Measurements from ENCODE around the gene DGKG. TPM values are rescaled to one million over a fixed set of nuclear protein-coding genes. Genes with fewer than 3 reads are reported as not detected.

DGKG gene
- total RNA-seq, 4 donors from 2014 or later: 1.3 to 5.7 (median 2.3) TPM

- 79 to 82% methylated on average over 4 of the region's 4 CpGs for whole genome bisulfite sequencing, 2 donors
- no peaks in the 10 kb centered on the region for H3K36me3 ChIP-seq
- TF ChIP-seq CTCF (IDR thresholded peaks at IDR 0.05): no peak
- no peaks in the 10 kb centered on the region for H3K9me3 ChIP-seq
- no peak for DNase-seq (ENCODE audit: low spot score in 2 of 2)
- no peak overlapping the region for H3K4me3 ChIP-seq
- H3K27ac ChIP-seq: no peak overlapping the region
- no peaks in the 10 kb centered on the region for H3K27me3 ChIP-seq
- H3K4me1 ChIP-seq: no peaks in the 10 kb centered on the region
Observed at GRCh38 chr3:186129206-186129605, 232.8 kb downstream of the DGKG start.

- Histone ChIP-seq H3K9me3 (no peaks in the 10 kb centered on the region), H3K27me3 (no peaks in the 10 kb centered on the region), H3K4me3 (no peak overlapping the region), H3K27ac (no peak overlapping the region), H3K4me1 (no peaks in the 10 kb centered on the region), H3K36me3 (no peaks in the 10 kb centered on the region)
- 70 to 75% methylated on average over 8 of the region's 8 CpGs for WGBS, 2 donors
- no peak for DNase-seq (ENCODE audit: low spot score in 2 of 2)
- TF ChIP-seq CTCF (IDR thresholded peaks at IDR 0.05) (no peak), EP300 (IDR thresholded peaks at IDR 0.05) (no peak), POLR2A (IDR thresholded peaks at IDR 0.05) (no peak)
Observed at GRCh38 chr3:186128158-186128557, 233.9 kb downstream of the DGKG start.

GRCh38 chr3:186127463-186127862, 234.6 kb downstream of the DGKG start:
- no peak for DNase-seq (ENCODE audit: low spot score in 2 of 2)
- no peaks in the 10 kb centered on the region for H3K4me1 ChIP-seq
- no peaks in the 10 kb centered on the region for H3K27me3 ChIP-seq
- no peak overlapping the region for H3K27ac ChIP-seq
- TF ChIP-seq CTCF (IDR thresholded peaks at IDR 0.05): no peak
- no peak for TF ChIP-seq EP300 (IDR thresholded peaks at IDR 0.05)
- no peak for TF ChIP-seq POLR2A (IDR thresholded peaks at IDR 0.05)
- WGBS, 2 donors: 88 to 91% methylated on average over 7 of the region's 7 CpGs
- no peaks in the 10 kb centered on the region for H3K36me3 ChIP-seq
- no peak overlapping the region for H3K4me3 ChIP-seq
- H3K9me3 ChIP-seq: no peaks in the 10 kb centered on the region

- H3K4me3 ChIP-seq: no peak overlapping the region
- no peaks in the 10 kb centered on the region for H3K27me3 ChIP-seq
- H3K36me3 ChIP-seq: no peaks in the 10 kb centered on the region
- H3K9me3 ChIP-seq: no peaks in the 10 kb centered on the region
- 97 to 100% methylated on average over 2 of the region's 2 CpGs for WGBS, 2 donors
- H3K27ac ChIP-seq: no peak overlapping the region
- no peak for DNase-seq (ENCODE audit: low spot score in 2 of 2)
- no peaks in the 10 kb centered on the region for H3K4me1 ChIP-seq
- TF ChIP-seq EP300 (IDR thresholded peaks at IDR 0.05) (no peak), POLR2A (IDR thresholded peaks at IDR 0.05) (no peak), CTCF (IDR thresholded peaks at IDR 0.05) (no peak)
Observed at GRCh38 chr3:186125118-186125517, 236.9 kb downstream of the DGKG start.

GRCh38 chr3:186124592-186124991, 237.4 kb downstream of the DGKG start:
- no peaks in the 10 kb centered on the region for H3K36me3 ChIP-seq
- no peaks in the 10 kb centered on the region for H3K27me3 ChIP-seq
- WGBS, 2 donors: 59% methylated on average over 5 of the region's 5 CpGs
- no peak for DNase-seq (ENCODE audit: low spot score in 2 of 2)
- no peak overlapping the region for H3K27ac ChIP-seq
- H3K4me3 ChIP-seq: no peak overlapping the region
- H3K9me3 ChIP-seq: no peaks in the 10 kb centered on the region
- TF ChIP-seq EP300 (IDR thresholded peaks at IDR 0.05) (no peak), CTCF (IDR thresholded peaks at IDR 0.05) (no peak), POLR2A (IDR thresholded peaks at IDR 0.05) (no peak)
- no peaks in the 10 kb centered on the region for H3K4me1 ChIP-seq

Data from tibial nerve (tissue), 4 donors.